ENCODE measurements around the gene NAA10. TPM values are rescaled to one million over a fixed set of nuclear protein-coding genes. Genes with fewer than 3 reads are reported as not detected.
A peak's percentile ranks its signal among the peaks of the same experiment; 100 is the strongest.

The NAA10 gene
- total RNA-seq, 1 donor from 2014 or later: 116 TPM

DNA sequence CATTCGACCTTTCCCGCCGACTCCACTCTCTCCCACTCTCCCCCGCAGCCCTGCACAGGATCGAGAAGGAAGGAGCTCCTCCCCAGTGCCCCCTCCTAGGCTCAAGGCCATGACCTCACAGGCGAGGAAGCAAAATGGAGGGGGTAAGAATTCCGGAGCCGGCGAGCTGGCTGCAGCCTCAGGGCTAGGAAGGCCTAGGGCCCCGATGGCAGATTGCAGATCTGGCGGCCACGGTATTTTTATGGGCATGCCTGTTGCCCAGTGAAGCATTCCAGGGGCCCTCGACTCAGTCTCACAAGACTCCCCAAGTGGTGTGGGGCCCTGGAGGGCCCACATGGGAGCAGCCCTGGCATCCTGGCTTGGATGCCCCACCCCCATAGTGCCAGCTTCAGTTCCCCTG is 47.9 kb downstream of the NAA10 start:
- DNase-seq (ENCODE audit: low read depth, low spot score): no peak
- peaks cover 22% of the 10 kb centered on the region for H3K4me1 Mint-ChIP-seq
- H3K9me3 Mint-ChIP-seq: peaks cover 3% of the 10 kb centered on the region
- peaks cover 30% of the 10 kb centered on the region for H3K27me3 Mint-ChIP-seq (ENCODE audit: low read depth)
- no peak overlapping the region for H3K27ac Mint-ChIP-seq (ENCODE audit: unreplicated experiment)
- TF ChIP-seq, protein P1, sequence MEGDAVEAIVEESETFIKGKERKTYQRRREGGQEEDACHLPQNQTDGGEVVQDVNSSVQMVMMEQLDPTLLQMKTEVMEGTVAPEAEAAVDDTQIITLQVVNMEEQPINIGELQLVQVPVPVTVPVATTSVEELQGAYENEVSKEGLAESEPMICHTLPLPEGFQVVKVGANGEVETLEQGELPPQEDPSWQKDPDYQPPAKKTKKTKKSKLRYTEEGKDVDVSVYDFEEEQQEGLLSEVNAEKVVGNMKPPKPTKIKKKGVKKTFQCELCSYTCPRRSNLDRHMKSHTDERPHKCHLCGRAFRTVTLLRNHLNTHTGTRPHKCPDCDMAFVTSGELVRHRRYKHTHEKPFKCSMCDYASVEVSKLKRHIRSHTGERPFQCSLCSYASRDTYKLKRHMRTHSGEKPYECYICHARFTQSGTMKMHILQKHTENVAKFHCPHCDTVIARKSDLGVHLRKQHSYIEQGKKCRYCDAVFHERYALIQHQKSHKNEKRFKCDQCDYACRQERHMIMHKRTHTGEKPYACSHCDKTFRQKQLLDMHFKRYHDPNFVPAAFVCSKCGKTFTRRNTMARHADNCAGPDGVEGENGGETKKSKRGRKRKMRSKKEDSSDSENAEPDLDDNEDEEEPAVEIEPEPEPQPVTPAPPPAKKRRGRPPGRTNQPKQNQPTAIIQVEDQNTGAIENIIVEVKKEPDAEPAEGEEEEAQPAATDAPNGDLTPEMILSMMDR (conservative IDR thresholded peaks at IDR 0.05): no peak
- peaks cover 11% of the 10 kb centered on the region for H3K36me3 Mint-ChIP-seq (ENCODE audit: low read depth)
- H3K4me3 Mint-ChIP-seq: peak overlapping the region; percentile 89

DNA sequence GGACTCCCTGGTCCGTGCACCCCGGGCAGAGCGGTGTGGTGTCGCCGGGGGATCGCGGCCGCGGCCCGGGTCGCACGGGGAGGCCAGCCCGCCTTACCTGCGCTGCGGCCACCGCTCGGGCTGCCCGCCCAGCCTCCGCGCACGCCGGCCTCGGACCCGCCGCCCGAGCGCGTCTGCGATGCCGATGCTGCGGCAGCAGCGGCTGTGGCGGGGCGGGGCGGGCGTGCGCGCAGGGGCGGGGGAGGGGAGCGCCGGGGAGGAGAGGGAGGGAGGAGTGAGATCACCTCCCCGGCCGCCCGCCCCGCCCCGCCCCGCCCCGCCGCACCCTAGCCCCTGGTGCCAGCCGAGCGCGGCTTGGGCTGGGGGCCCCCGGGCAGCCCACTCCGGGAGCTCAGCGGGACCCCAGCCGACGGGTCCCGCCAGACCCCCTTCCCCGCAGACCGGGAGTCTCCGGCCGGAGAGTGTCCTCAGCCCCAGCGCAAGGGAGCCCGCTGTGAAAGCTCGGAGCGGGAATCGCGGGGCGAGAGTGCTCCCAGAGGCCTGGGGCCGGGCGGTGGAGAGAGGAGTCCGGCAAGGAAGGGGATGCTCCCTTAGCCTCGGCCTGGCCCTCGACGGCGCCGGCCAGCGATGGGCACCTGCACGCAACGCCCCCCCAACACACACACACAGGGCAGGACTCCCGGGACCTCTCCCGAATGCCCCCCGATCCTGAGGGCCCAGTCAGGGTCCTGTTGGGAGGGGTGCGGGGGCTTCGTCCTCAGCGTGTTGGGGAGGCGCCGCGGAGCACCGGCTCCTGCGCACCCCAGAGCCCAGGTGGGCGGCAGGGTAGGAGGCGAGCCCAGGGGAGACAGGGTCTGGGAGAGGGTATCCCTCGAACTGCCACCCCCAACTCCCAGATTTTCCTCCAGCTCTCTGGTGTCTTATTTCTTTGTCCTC is 48.6 kb downstream of the NAA10 start, which contains the start of gene L1CAM:
Gene L1CAM, minus strand, starts transcription at position 206 of the 936 bp plus-strand sequence. CDS start 10,337 bp downstream, outside the sequence.
- H3K27ac Mint-ChIP-seq (ENCODE audit: unreplicated experiment): no peak within 1 kb of the TSS
- H3K4me1 Mint-ChIP-seq: peaks cover 22% of the 10 kb centered on the region
- TF ChIP-seq, protein P1 (conservative IDR thresholded peaks at IDR 0.05): no peak
- peak within 1 kb of the TSS; percentile 89 for H3K4me3 Mint-ChIP-seq
- H3K27me3 Mint-ChIP-seq (ENCODE audit: low read depth): peaks cover 30% of the 10 kb centered on the region
- H3K9me3 Mint-ChIP-seq: peaks cover 3% of the 10 kb centered on the region
- peaks cover 11% of the 10 kb centered on the region for H3K36me3 Mint-ChIP-seq (ENCODE audit: low read depth)
- DNase-seq (ENCODE audit: low read depth, low spot score): no peak

DNA sequence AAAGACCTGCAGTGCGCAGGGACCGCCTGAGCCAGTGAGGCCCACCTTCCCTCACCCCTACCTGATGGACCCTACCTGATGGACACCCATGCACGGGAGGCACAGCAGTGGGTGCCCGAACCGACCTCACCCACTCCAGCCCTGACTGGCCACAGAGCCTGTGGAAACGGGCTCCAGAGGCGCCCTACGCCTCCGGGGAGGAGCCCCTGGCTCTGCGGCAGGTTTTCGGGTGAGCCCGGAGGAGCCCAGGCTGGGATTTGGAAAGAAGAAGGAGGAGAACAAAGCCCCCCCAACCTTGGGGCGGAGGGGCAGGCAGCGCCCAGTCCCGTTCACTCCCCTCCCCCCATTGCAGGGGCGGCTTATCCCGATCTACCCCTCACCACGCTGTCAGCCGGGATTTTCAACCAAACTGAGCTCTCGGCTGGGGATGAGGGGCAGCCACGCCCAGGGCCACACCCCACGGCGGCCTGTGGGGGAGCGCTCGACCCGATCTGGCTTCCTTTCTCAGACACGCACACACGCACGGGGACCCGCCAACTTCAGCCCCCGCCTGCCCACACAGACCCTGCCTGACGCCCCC is 49.5 kb downstream of the NAA10 start:
- peaks cover 3% of the 10 kb centered on the region for H3K9me3 Mint-ChIP-seq
- H3K27ac Mint-ChIP-seq (ENCODE audit: unreplicated experiment): no peak overlapping the region
- H3K4me1 Mint-ChIP-seq: peaks cover 25% of the 10 kb centered on the region
- peak overlapping the region; percentile 78 for H3K4me3 Mint-ChIP-seq
- DNase-seq (ENCODE audit: low read depth, low spot score): no peak
- H3K36me3 Mint-ChIP-seq (ENCODE audit: low read depth): peaks cover 11% of the 10 kb centered on the region
- TF ChIP-seq, protein P1 (conservative IDR thresholded peaks at IDR 0.05): no peak
- H3K27me3 Mint-ChIP-seq (ENCODE audit: low read depth): peaks cover 30% of the 10 kb centered on the region

DNA sequence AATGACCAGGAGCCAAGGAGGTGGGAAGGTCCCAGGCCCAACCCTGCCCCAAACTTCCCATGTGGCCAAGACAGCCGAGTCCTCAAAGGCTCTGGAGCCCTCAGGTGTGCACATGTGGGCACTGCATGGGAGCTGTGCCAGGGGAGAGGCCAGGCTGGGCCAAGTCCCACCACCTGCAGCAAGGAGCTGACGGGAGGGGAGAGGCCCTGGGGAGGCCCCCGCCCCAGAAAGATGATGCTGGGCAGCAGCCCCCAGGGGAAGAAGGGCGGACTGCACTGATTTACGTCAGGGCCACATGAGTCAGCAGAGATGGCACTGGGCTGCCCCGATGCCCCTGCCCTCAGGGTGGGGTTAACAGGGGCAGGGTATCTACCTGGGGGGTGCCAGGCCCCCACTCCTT is 50.2 kb downstream of the NAA10 start:
- no peak for DNase-seq (ENCODE audit: low read depth, low spot score)
- H3K4me3 Mint-ChIP-seq: peak overlapping the region; percentile 79
- H3K36me3 Mint-ChIP-seq (ENCODE audit: low read depth): peaks cover 11% of the 10 kb centered on the region
- peaks cover 32% of the 10 kb centered on the region for H3K4me1 Mint-ChIP-seq
- peaks cover 30% of the 10 kb centered on the region for H3K27me3 Mint-ChIP-seq (ENCODE audit: low read depth)
- no peak overlapping the region for H3K27ac Mint-ChIP-seq (ENCODE audit: unreplicated experiment)
- TF ChIP-seq, protein P1 (conservative IDR thresholded peaks at IDR 0.05): no peak
- H3K9me3 Mint-ChIP-seq: peaks cover 3% of the 10 kb centered on the region

DNA sequence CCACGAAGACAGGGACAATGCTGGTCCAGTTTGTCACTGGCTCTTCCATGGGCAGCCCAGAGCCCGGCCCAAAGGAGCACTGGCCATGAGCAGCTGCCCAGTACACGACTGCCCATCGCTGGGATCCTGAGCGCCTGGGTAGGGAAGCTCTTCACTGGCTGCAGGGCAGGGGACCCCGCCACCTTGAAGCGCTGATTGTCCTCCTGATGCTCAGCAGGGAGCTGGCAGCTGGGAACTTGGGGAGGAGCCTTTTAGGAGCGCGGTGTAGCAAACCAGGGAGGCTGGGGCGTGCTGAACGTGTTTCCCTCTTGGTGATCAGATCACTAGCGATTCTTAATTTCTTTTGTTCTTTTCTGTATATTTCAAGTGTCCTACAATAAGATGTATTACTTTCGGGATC is 50.7 kb downstream of the NAA10 start:
- TF ChIP-seq, protein P1 (conservative IDR thresholded peaks at IDR 0.05): no peak
- DNase-seq (ENCODE audit: low read depth, low spot score): no peak
- H3K4me3 Mint-ChIP-seq: peak overlapping the region; percentile 79
- H3K9me3 Mint-ChIP-seq: peaks cover 2% of the 10 kb centered on the region
- H3K4me1 Mint-ChIP-seq: peaks cover 37% of the 10 kb centered on the region
- peaks cover 9% of the 10 kb centered on the region for H3K36me3 Mint-ChIP-seq (ENCODE audit: low read depth)
- no peak overlapping the region for H3K27ac Mint-ChIP-seq (ENCODE audit: unreplicated experiment)
- peaks cover 29% of the 10 kb centered on the region for H3K27me3 Mint-ChIP-seq (ENCODE audit: low read depth)

Data from neural crest cell (in vitro differentiated cells).